Measurements from ENCODE around the gene TRIP13. TPM values are rescaled to one million over a fixed set of nuclear protein-coding genes. Genes with fewer than 3 reads are reported as not detected.

The TRIP13 gene
- polyA plus RNA-seq, 1 donor from 2014 or later, result 2.1 TPM

DNA sequence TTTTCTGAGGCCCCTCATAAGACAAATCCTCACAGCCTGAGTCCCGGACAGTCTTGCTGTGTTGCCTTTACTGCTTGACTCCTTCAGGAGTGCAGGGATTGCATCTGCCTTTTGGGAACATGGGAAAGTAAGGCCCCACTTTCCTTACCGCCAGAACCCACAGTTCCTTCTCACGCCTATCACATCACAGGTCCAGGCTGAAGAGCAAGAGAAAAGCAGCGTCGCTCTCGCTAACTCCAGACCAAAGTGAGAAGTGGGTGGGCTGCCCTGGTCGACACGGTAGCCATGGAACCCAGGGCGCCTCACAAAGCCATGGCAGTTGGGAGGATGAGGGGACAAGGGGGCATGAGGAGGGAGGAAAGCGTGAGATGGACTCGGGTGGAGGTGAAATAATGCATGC is 34.0 kb upstream of the TRIP13 start:
- TF ChIP-seq EZH2 (IDR thresholded peaks at IDR 0.05; ENCODE audit: borderline replicate concordance, insufficient read depth, low read length, poor library complexity, severe bottlenecking), result no peak
- TF ChIP-seq CTCF (IDR thresholded peaks at IDR 0.05; ENCODE audit: poor library complexity, severe bottlenecking), result no peak
- TF ChIP-seq SMC3 (conservative IDR thresholded peaks at IDR 0.05; ENCODE audit: poor library complexity), result no peak
- no peak for TF ChIP-seq MXI1 (conservative IDR thresholded peaks at IDR 0.05; ENCODE audit: poor library complexity, severe bottlenecking)
- no peak for TF ChIP-seq EP300 (conservative IDR thresholded peaks at IDR 0.05; ENCODE audit: poor library complexity, severe bottlenecking)
- no peak for TF ChIP-seq REST (IDR thresholded peaks at IDR 0.05; ENCODE audit: borderline replicate concordance)
- TF ChIP-seq RAD21 (conservative IDR thresholded peaks at IDR 0.05), result no peak
- no peak overlapping the region for H3K4me2 ChIP-seq (ENCODE audit: low read length)

DNA sequence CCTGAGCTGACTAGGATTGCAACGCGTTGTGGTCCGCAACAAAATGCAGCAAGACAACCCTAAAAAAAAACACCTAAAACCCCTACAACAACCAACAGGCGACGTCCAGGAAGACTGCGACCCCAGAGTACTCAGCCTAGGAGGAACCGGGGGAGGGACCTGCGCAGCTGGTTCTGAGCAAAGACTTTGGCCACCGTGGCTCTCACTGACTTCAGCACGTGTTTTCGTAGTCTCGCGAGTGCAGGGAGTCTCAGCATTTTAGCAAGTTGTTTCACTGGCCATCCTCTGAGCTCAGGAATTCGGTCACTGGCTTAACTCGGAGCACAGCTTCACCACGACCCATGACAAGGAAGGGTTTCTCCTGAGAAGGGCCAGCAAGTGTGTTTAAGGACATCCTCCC is 33.3 kb upstream of the TRIP13 start:
- Histone ChIP-seq H3K9ac (ENCODE audit: low read length) (no peak overlapping the region), H3K4me3 (ENCODE audit: low read length) (no peak overlapping the region), H3K79me2 (replicated peaks; ENCODE audit: insufficient read depth, low read length) (no peaks in the 10 kb centered on the region), H2AFZ (ENCODE audit: low read depth, low read length) (no peak overlapping the region), H3K27ac (ENCODE audit: low read length) (no peak overlapping the region), H3K36me3 (ENCODE audit: insufficient read depth, low read length) (no peaks in the 10 kb centered on the region), H4K20me1 (ENCODE audit: insufficient read depth) (no peaks in the 10 kb centered on the region), H3K9me3 (ENCODE audit: low read length) (no peaks in the 10 kb centered on the region), H3K9me2 (ENCODE audit: insufficient read depth, low read length) (no peaks in the 10 kb centered on the region), H3F3A (ENCODE audit: insufficient read depth, low read length, poor library complexity, severe bottlenecking) (no peaks in the 10 kb centered on the region), H3K27me3 (ENCODE audit: insufficient read depth, low read depth, low read length) (no peaks in the 10 kb centered on the region), H3K4me2 (ENCODE audit: low read length) (no peak overlapping the region)
- TF ChIP-seq CTCF (IDR thresholded peaks at IDR 0.05; ENCODE audit: poor library complexity, severe bottlenecking), result no peak
- TF ChIP-seq EZH2 (IDR thresholded peaks at IDR 0.05; ENCODE audit: borderline replicate concordance, insufficient read depth, low read length, poor library complexity, severe bottlenecking), result no peak
- TF ChIP-seq POLR2AphosphoS5 (IDR thresholded peaks at IDR 0.05), result no peak
- TF ChIP-seq MXI1 (conservative IDR thresholded peaks at IDR 0.05; ENCODE audit: poor library complexity, severe bottlenecking), result no peak
- no peak for TF ChIP-seq REST (IDR thresholded peaks at IDR 0.05; ENCODE audit: borderline replicate concordance)
- TF ChIP-seq SMC3 (conservative IDR thresholded peaks at IDR 0.05; ENCODE audit: poor library complexity), result no peak
- no peak for TF ChIP-seq EP300 (conservative IDR thresholded peaks at IDR 0.05; ENCODE audit: poor library complexity, severe bottlenecking)
- TF ChIP-seq RAD21 (conservative IDR thresholded peaks at IDR 0.05), result no peak
- TF ChIP-seq TAF1 (IDR thresholded peaks at IDR 0.05; ENCODE audit: low read depth), result no peak

More for the DNA sequence above, 34.0 kb upstream of the TRIP13 start:
- H3K9me2 ChIP-seq (ENCODE audit: insufficient read depth, low read length), result no peaks in the 10 kb centered on the region
- H2AFZ ChIP-seq (ENCODE audit: low read depth, low read length), result no peak overlapping the region
- H3K79me2 ChIP-seq (replicated peaks; ENCODE audit: insufficient read depth, low read length), result no peaks in the 10 kb centered on the region
- no peaks in the 10 kb centered on the region for H3K36me3 ChIP-seq (ENCODE audit: insufficient read depth, low read length)
- H4K20me1 ChIP-seq (ENCODE audit: insufficient read depth), result no peaks in the 10 kb centered on the region
- H3K27ac ChIP-seq (ENCODE audit: low read length), result no peak overlapping the region
- H3K9ac ChIP-seq (ENCODE audit: low read length), result no peak overlapping the region
- H3K4me3 ChIP-seq (ENCODE audit: low read length), result no peak overlapping the region
- H3K9me3 ChIP-seq (ENCODE audit: low read length), result no peaks in the 10 kb centered on the region
- H3K27me3 ChIP-seq (ENCODE audit: insufficient read depth, low read depth, low read length), result no peaks in the 10 kb centered on the region
- no peaks in the 10 kb centered on the region for H3F3A ChIP-seq (ENCODE audit: insufficient read depth, low read length, poor library complexity, severe bottlenecking)
